ENCODE measurements around the gene WNT2.

DNA sequence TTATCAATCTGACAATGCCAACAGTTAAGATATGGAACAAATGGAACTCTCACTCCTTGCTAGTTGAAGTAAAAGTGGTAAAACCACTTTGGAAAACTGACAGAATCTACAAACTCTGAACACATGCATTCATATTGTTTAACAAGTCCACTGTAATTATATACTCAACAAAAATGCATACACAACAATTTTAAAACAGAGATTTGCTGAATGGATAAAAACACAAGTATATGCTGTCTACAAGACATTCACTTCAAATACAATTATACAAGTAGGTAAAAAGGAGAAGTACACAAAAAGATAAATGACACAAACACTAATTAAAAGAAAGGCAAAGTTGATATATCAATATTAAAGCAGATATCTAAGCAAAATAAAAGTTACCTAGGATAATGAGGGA is 9.2 kb upstream of the WNT2 start:
- TF ChIP-seq, protein P1, sequence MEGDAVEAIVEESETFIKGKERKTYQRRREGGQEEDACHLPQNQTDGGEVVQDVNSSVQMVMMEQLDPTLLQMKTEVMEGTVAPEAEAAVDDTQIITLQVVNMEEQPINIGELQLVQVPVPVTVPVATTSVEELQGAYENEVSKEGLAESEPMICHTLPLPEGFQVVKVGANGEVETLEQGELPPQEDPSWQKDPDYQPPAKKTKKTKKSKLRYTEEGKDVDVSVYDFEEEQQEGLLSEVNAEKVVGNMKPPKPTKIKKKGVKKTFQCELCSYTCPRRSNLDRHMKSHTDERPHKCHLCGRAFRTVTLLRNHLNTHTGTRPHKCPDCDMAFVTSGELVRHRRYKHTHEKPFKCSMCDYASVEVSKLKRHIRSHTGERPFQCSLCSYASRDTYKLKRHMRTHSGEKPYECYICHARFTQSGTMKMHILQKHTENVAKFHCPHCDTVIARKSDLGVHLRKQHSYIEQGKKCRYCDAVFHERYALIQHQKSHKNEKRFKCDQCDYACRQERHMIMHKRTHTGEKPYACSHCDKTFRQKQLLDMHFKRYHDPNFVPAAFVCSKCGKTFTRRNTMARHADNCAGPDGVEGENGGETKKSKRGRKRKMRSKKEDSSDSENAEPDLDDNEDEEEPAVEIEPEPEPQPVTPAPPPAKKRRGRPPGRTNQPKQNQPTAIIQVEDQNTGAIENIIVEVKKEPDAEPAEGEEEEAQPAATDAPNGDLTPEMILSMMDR (IDR thresholded peaks at IDR 0.05) = no peak
- no peak for TF ChIP-seq POLR2AphosphoS5 (IDR thresholded peaks at IDR 0.05)
